SK-MEL-5 (cell line): Measurements from ENCODE around the gene TYW1. TPM values are rescaled to one million over a fixed set of nuclear protein-coding genes. Genes with fewer than 3 reads are reported as not detected.
"Not testable (repeated sequence)": the region's sequence is repeated elsewhere in the genome, so short reads cannot be mapped to it uniquely, and the experiment has no call there.

Experiments used
- DNase-seq: peaks from one replicate; pipeline ENCODE4 v3.0.0-alpha.2; 2016; ENCODE audit warnings: low read depth, low spot score
- in situ Hi-C: cut with HindIII; loops from 2 replicates; pipeline ENCODE4 v1.10.0; 2016; ENCODE audit warnings: low sequenced_read_pairs, high pct_unique_total_duplicates, low pct_unique_long_range_greater_than_20kb
- total RNA-seq: library from RNA; depleted of rRNA; stranded (reverse); fragments of >200 nt; shearing (Covaris generic); gene quantifications from 2 replicates; pipeline ENCODE4 v1.2.3, GENCODE V29; 2014

The TYW1 gene
- total RNA-seq, 1 experiment from 2014 or later, result 23.7 TPM

- DNase-seq, in situ Hi-C loops: not testable (repeated sequence)
These were observed 146.6 kb downstream of the TYW1 start for GRCh38 chr7:67143091-67143786.

GRCh38 chr7:67145581-67146193, 149.1 kb downstream of the TYW1 start:
- DNase-seq, in situ Hi-C loops: not testable (repeated sequence)

GRCh38 chr7:67149131-67149530, 152.5 kb downstream of the TYW1 start:
- DNase-seq, in situ Hi-C loops: not testable (repeated sequence)

GRCh38 chr7:67154374-67154773, 157.7 kb downstream of the TYW1 start:
- in situ Hi-C loops, DNase-seq: not testable (repeated sequence)

GRCh38 chr7:67156064-67156463, 159.4 kb downstream of the TYW1 start:
- in situ Hi-C loops, DNase-seq: not testable (repeated sequence)

- in situ Hi-C loops, DNase-seq: not testable (repeated sequence)
These were observed 166.7 kb downstream of the TYW1 start for GRCh38 chr7:67163285-67163684.

- DNase-seq, in situ Hi-C loops: not testable (repeated sequence)
These were observed 174.5 kb downstream of the TYW1 start for GRCh38 chr7:67171151-67171550.

GRCh38 chr7:67176730-67177129, 180.1 kb downstream of the TYW1 start:
- peak; percentile 13 for DNase-seq
- in situ Hi-C loops, result not testable (repeated sequence)

GRCh38 chr7:67178915-67179688, 182.5 kb downstream of the TYW1 start:
- DNase-seq, result peak; percentile 23
- in situ Hi-C loops, result not testable (repeated sequence)

- in situ Hi-C loops, DNase-seq: not testable (repeated sequence)
These were observed 186.5 kb downstream of the TYW1 start for GRCh38 chr7:67182956-67183750.

GRCh38 chr7:67184912-67185659, 188.5 kb downstream of the TYW1 start:
- in situ Hi-C loops, DNase-seq: not testable (repeated sequence)

- DNase-seq, in situ Hi-C loops: not testable (repeated sequence)
These were observed 189.1 kb downstream of the TYW1 start for GRCh38 chr7:67185660-67186129.

- in situ Hi-C loops, result not testable (repeated sequence)
These were observed 192.5 kb downstream of the TYW1 start for GRCh38 chr7:67189160-67189559.

GRCh38 chr7:67189801-67190465, 193.3 kb downstream of the TYW1 start:
- in situ Hi-C loops, DNase-seq: not testable (repeated sequence)

More at GRCh38 chr7:67189160-67189559, 192.5 kb downstream of the TYW1 start:
- DNase-seq, result not testable (repeated sequence)

- DNase-seq, in situ Hi-C loops: not testable (repeated sequence)
These were observed 194.5 kb downstream of the TYW1 start for GRCh38 chr7:67191002-67191720.
